Measurements from ENCODE around the gene PCDHB2. TPM values are rescaled to one million over a fixed set of nuclear protein-coding genes. Genes with fewer than 3 reads are reported as not detected.

Gene PCDHB2
- total and polyA plus RNA-seq, 2 of the 8 experiments (the other 6 are each of a cell fraction or from before 2014, with no cell fraction given), result 28.8 to 29.2 TPM

- no peak overlapping the region for H3K14ac ChIP-seq (ENCODE audit: insufficient read length)
- peak overlapping the region in 3 of 4 experiments; percentile 80 to 98 (median 84); a peak in 4 of 7 replicates for H3K9ac ChIP-seq (replicated peaks in 1 of 4; ENCODE audit: extremely low read depth in 1 of 4, low read depth in 3 of 4, low read length in 3 of 4)
- H3K4me3 ChIP-seq (ENCODE audit: extremely low read depth in 1 of 4, insufficient read depth in 2 of 4, low read depth in 3 of 4, low read length in 4 of 4), result peak overlapping the region; percentile 60 to 98 (median 64)
- H2BK15ac ChIP-seq (ENCODE audit: low read length), result no peak overlapping the region
- ChIA-PET CTCF (ENCODE audit: partially characterized antibody) (interaction anchor here (0.6 to 2.4 kb wide), 46 partner anchors 8 to 428 kb away, joined by 3 to 29 read pairs (median 5); partner anchors contain the start of genes PCDHB10, PCDHB11, PCDHB12 and PCDHB14), POLR2A (ENCODE audit: partially characterized antibody) (interaction anchor here (0.7 to 1.8 kb wide), 10 partner anchors 8 to 138 kb away, joined by 3 to 11 read pairs (median 4); partner anchors contain the start of genes PCDHB10, PCDHB16, PCDHB2 and PCDHB4)
- no peak overlapping the region for H3K4ac ChIP-seq (replicated peaks; ENCODE audit: insufficient read length, low read depth, low read length)
- peaks cover 0 to 12% (median 3%) of the 10 kb centered on the region in 4 experiments; a peak in 3 of 8 replicates for H3K36me3 ChIP-seq (ENCODE audit: control insufficient read depth in 2 of 4, insufficient read depth in 4 of 4, low read length in 3 of 4)
- no peak overlapping the region for H2AFZ ChIP-seq (ENCODE audit: low read length)
- H4K91ac ChIP-seq (replicated peaks; ENCODE audit: insufficient read length, low read length), result no peak overlapping the region
- H4K8ac ChIP-seq (ENCODE audit: extremely low read depth, insufficient read depth, low read length), result no peak overlapping the region
- no peaks in the 10 kb centered on the region for H3K79me2 ChIP-seq (ENCODE audit: control insufficient read depth in 1 of 2, insufficient read depth in 2 of 2, low read length in 2 of 2)
- 78% methylated on average over 19 of the region's 19 CpGs; no CpG with 5 or more reads in 1 of the 2 experiments for WGBS, 2 experiments (ENCODE audit: extremely low coverage in 1 of 2, insufficient coverage in 1 of 2, insufficient read length in 1 of 2, insufficient replicate concordance in 2 of 2, low coverage in 1 of 2, low lambda C conversion rate in 2 of 2, missing lambda C conversion rate in 1 of 2)
- H2AK5ac ChIP-seq (ENCODE audit: low read depth, low read length), result peak overlapping the region; percentile 40; the same call in 1 of the 2 replicates
- peaks cover 20 to 31% of the 10 kb centered on the region in 2 experiments for H3K9me3 ChIP-seq (ENCODE audit: insufficient read depth in 2 of 2, low read depth in 1 of 2, low read length in 1 of 2)
- peak overlapping the region; percentile 55; the same call in 1 of the 2 replicates for H3K18ac ChIP-seq (ENCODE audit: extremely low read depth, low read length)
- no peaks in the 10 kb centered on the region for H4K20me1 ChIP-seq (replicated peaks in 1 of 2; ENCODE audit: control insufficient read depth in 1 of 2, insufficient read depth in 2 of 2, low read length in 2 of 2)
- H3K4me1 ChIP-seq (replicated peaks in 1 of 4; ENCODE audit: control insufficient read depth in 3 of 4, insufficient read depth in 4 of 4, low read length in 3 of 4), result no peaks in the 10 kb centered on the region
- H3K27me3 ChIP-seq (replicated peaks in 1 of 4; ENCODE audit: control insufficient read depth in 3 of 4, extremely low read depth in 1 of 4, insufficient read depth in 3 of 4, low read length in 3 of 4), result no peaks in the 10 kb centered on the region
- H3K27ac ChIP-seq (ENCODE audit: low read depth, low read length), result peak overlapping the region; percentile 70; the same call in 1 of the 2 replicates
- 0 out of 2 replicates have a peak, but pooled peaks cover 2% of the 10 kb centered on the region for H3K23me2 ChIP-seq (ENCODE audit: low read depth, low read length)
- no peak overlapping the region for H2BK12ac ChIP-seq (ENCODE audit: low read depth, low read length)
- no peak overlapping the region for H2BK5ac ChIP-seq (ENCODE audit: low read depth, low read length)
- H3K79me1 ChIP-seq (ENCODE audit: low read depth, low read length), result no peaks in the 10 kb centered on the region
- H3K56ac ChIP-seq (replicated peaks; ENCODE audit: insufficient read length, low read depth, low read length), result no peak overlapping the region
- no peak for DNase-seq (ENCODE audit: low read depth in 1 of 2, low spot score in 2 of 2)
- no peak for FAIRE-seq
- peak overlapping the region; percentile 56 to 67 for H3K4me2 ChIP-seq (ENCODE audit: insufficient read depth in 1 of 2, low read depth in 2 of 2, low read length in 2 of 2)
- H4K5ac ChIP-seq (ENCODE audit: insufficient read length, low read depth, low read length), result no peak overlapping the region
- no peak overlapping the region for H2BK20ac ChIP-seq (ENCODE audit: low read length)
- no peak overlapping the region for H2BK120ac ChIP-seq (replicated peaks; ENCODE audit: low read depth, low read length)
- no peak overlapping the region for H3K23ac ChIP-seq (ENCODE audit: insufficient read length)
- TF ChIP-seq TCF12 (IDR thresholded peaks at IDR 0.05; ENCODE audit: low read depth, low read length), result no peak
- no peak for TF ChIP-seq PHF8 (conservative IDR thresholded peaks at IDR 0.05; ENCODE audit: low read depth, low read length)
- no peak for TF ChIP-seq SP2 (IDR thresholded peaks at IDR 0.05; ENCODE audit: low read length)
- no peak for TF ChIP-seq EP300 (IDR thresholded peaks at IDR 0.05; ENCODE audit: borderline replicate concordance in 1 of 2, low read depth in 2 of 2, low read length in 2 of 2)
- TF ChIP-seq TAF1 (IDR thresholded peaks at IDR 0.05; ENCODE audit: low read depth, low read length), result no peak
- TF ChIP-seq SIRT6 (IDR thresholded peaks at IDR 0.05; ENCODE audit: low read length), result no peak
- no peak for TF ChIP-seq KDM1A (IDR thresholded peaks at IDR 0.05; ENCODE audit: borderline replicate concordance, low read length)
- TF ChIP-seq GABPA (IDR thresholded peaks at IDR 0.05; ENCODE audit: borderline replicate concordance, insufficient read depth, low read length), result no peak
- TF ChIP-seq TBP (IDR thresholded peaks at IDR 0.05; ENCODE audit: low read depth, low read length), result no peak
These were observed 41.4 kb downstream of the PCDHB2 start for GRCh38 chr5:141135718-141136266.
